Stomach smooth muscle (tissue), 2 donors: ENCODE results near the gene PRX.
"Not testable (repeated sequence)": the region's sequence is repeated elsewhere in the genome, so short reads cannot be mapped to it uniquely, and the experiment has no call there.

Experiments
- H3K27ac ChIP-seq: one replicate; pipeline ENCODE4 v1.7.0; 2013; ENCODE audit warnings: mild to moderate bottlenecking, low read length, inconsistent platforms
- H3K27me3 ChIP-seq, 2 donors: one replicate each; pipeline ENCODE4 v1.7.0; 2013; ENCODE audit warnings: low read length in 2 of 2; ENCODE audit not compliant: insufficient read depth in 2 of 2, control insufficient read depth in 1 of 2
- H3K36me3 ChIP-seq, 2 donors: one replicate each; pipeline ENCODE4 v1.7.0; 2013; ENCODE audit warnings: low read length in 2 of 2; ENCODE audit not compliant: control insufficient read depth in 2 of 2, insufficient read depth in 2 of 2
- H3K4me1 ChIP-seq: one replicate; pipeline ENCODE4 v1.7.0; 2013; ENCODE audit warnings: low read length; ENCODE audit not compliant: control insufficient read depth, insufficient read depth
- H3K4me3 ChIP-seq, 2 donors: one replicate each; pipeline ENCODE4 v1.7.0; 2013; ENCODE audit warnings: low read length in 2 of 2
- H3K9ac ChIP-seq, 2 donors: one replicate each; pipeline ENCODE4 v1.7.0; 2013; ENCODE audit warnings: low read length in 2 of 2, mild to moderate bottlenecking in 1 of 2
- H3K9me3 ChIP-seq, 2 donors: one replicate each; pipeline ENCODE4 v1.7.0; 2013; ENCODE audit warnings: low read length in 2 of 2; ENCODE audit not compliant: control insufficient read depth in 2 of 2
- donor health status: healthy.
- donor health status: Pancreatic carcinoma.

PRX gene

GRCh38 chr19:40413291-40413845 is at the start of gene PRX:
Gene PRX (minus strand): TSS chr19:40413378. CDS start chr19:40407932, 5,446 bp downstream.
- no peaks in the 10 kb centered on the region for H3K36me3 ChIP-seq
- H3K9ac ChIP-seq = no peak within 1 kb of the TSS
- no peak within 1 kb of the TSS for H3K4me3 ChIP-seq
- H3K9me3 ChIP-seq = no peaks in the 10 kb centered on the region
- no peaks in the 10 kb centered on the region for H3K27me3 ChIP-seq
- H3K4me1 ChIP-seq = peaks cover 24% of the 10 kb centered on the region
- H3K27ac ChIP-seq = no peak within 1 kb of the TSS

GRCh38 chr19:40461669-40462221 is 48.6 kb upstream of the PRX start:
- Histone ChIP-seq H3K27me3 (no peaks in the 10 kb centered on the region), H3K9ac (no peak overlapping the region), H3K4me3 (no peak overlapping the region), H3K9me3 (no peaks in the 10 kb centered on the region), H3K4me1 (peaks cover 20% of the 10 kb centered on the region), H3K27ac (no peak overlapping the region), H3K36me3 (no peaks in the 10 kb centered on the region)

- H3K27ac ChIP-seq = no peak overlapping the region
- no peaks in the 10 kb centered on the region for H3K27me3 ChIP-seq
- H3K36me3 ChIP-seq = peaks cover 2 to 4% of the 10 kb centered on the region in 2 donors
- no peaks in the 10 kb centered on the region for H3K9me3 ChIP-seq
- H3K4me1 ChIP-seq = peaks cover 10% of the 10 kb centered on the region
- no peak overlapping the region for H3K4me3 ChIP-seq
- H3K9ac ChIP-seq = no peak overlapping the region
Measured at GRCh38 chr19:40460185-40460584, 47.0 kb upstream of the PRX start.

- no peaks in the 10 kb centered on the region for H3K27me3 ChIP-seq
- no peak overlapping the region for H3K9ac ChIP-seq
- no peaks in the 10 kb centered on the region for H3K4me1 ChIP-seq
- no peaks in the 10 kb centered on the region for H3K9me3 ChIP-seq
- H3K27ac ChIP-seq = no peak overlapping the region
- no peak overlapping the region for H3K4me3 ChIP-seq
- peaks cover 3 to 5% of the 10 kb centered on the region in 2 donors for H3K36me3 ChIP-seq
Measured at GRCh38 chr19:40458597-40458974, 45.4 kb upstream of the PRX start.

- peaks cover 5% of the 10 kb centered on the region in 2 donors for H3K36me3 ChIP-seq
- H3K4me3 ChIP-seq = no peak overlapping the region
- no peaks in the 10 kb centered on the region for H3K4me1 ChIP-seq
- no peaks in the 10 kb centered on the region for H3K27me3 ChIP-seq
- no peaks in the 10 kb centered on the region for H3K9me3 ChIP-seq
- no peak overlapping the region for H3K9ac ChIP-seq
- no peak overlapping the region for H3K27ac ChIP-seq
Measured at GRCh38 chr19:40457953-40458596, 44.9 kb upstream of the PRX start.

- H3K9me3 ChIP-seq = no peaks in the 10 kb centered on the region
- no peak overlapping the region for H3K9ac ChIP-seq
Measured at GRCh38 chr19:40457048-40457447, 43.9 kb upstream of the PRX start.

GRCh38 chr19:40453943-40454342 is 40.8 kb upstream of the PRX start:
- peaks cover 5 to 11% of the 10 kb centered on the region in 2 donors for H3K36me3 ChIP-seq
- H3K27ac ChIP-seq, H3K9ac ChIP-seq, H3K4me1 ChIP-seq, H3K4me3 ChIP-seq, H3K9me3 ChIP-seq, H3K27me3 ChIP-seq: not testable (repeated sequence)

More at GRCh38 chr19:40457048-40457447, 43.9 kb upstream of the PRX start:
- Histone ChIP-seq H3K4me1 (no peaks in the 10 kb centered on the region), H3K4me3 (no peak overlapping the region), H3K36me3 (peaks cover 5% of the 10 kb centered on the region in 2 donors), H3K27ac (no peak overlapping the region), H3K27me3 (no peaks in the 10 kb centered on the region)

- H3K9ac ChIP-seq = no peak overlapping the region
- no peak overlapping the region for H3K4me3 ChIP-seq
- no peaks in the 10 kb centered on the region for H3K9me3 ChIP-seq
- no peaks in the 10 kb centered on the region for H3K27me3 ChIP-seq
- no peak overlapping the region for H3K27ac ChIP-seq
- H3K36me3 ChIP-seq = peaks cover 5 to 16% of the 10 kb centered on the region in 2 donors
- H3K4me1 ChIP-seq = no peaks in the 10 kb centered on the region
Measured at GRCh38 chr19:40453151-40453735, 40.1 kb upstream of the PRX start.

- no peak overlapping the region for H3K4me3 ChIP-seq
- H3K27ac ChIP-seq = no peak overlapping the region
- H3K9me3 ChIP-seq = no peaks in the 10 kb centered on the region
- no peaks in the 10 kb centered on the region for H3K27me3 ChIP-seq
- peaks cover 8 to 23% of the 10 kb centered on the region in 2 donors for H3K36me3 ChIP-seq
- no peaks in the 10 kb centered on the region for H3K4me1 ChIP-seq
- H3K9ac ChIP-seq = no peak overlapping the region
Measured at GRCh38 chr19:40452016-40452415, 38.8 kb upstream of the PRX start.

- Histone ChIP-seq H3K36me3 (peaks cover 8 to 23% of the 10 kb centered on the region in 2 donors), H3K9ac (no peak overlapping the region), H3K4me1 (no peaks in the 10 kb centered on the region), H3K27me3 (no peaks in the 10 kb centered on the region), H3K27ac (no peak overlapping the region), H3K4me3 (no peak overlapping the region), H3K9me3 (no peaks in the 10 kb centered on the region)
Measured at GRCh38 chr19:40450664-40451063, 37.5 kb upstream of the PRX start.

- peaks cover 4 to 21% of the 10 kb centered on the region in 2 donors for H3K36me3 ChIP-seq
- no peak overlapping the region for H3K4me3 ChIP-seq
- no peaks in the 10 kb centered on the region for H3K9me3 ChIP-seq
Measured at GRCh38 chr19:40449506-40449905, 36.3 kb upstream of the PRX start.

More at GRCh38 chr19:40449506-40449905, 36.3 kb upstream of the PRX start:
- no peak overlapping the region for H3K9ac ChIP-seq
- no peaks in the 10 kb centered on the region for H3K27me3 ChIP-seq
- H3K4me1 ChIP-seq = no peaks in the 10 kb centered on the region
- no peak overlapping the region for H3K27ac ChIP-seq
